Hepatic stellate cell (primary cell): ENCODE data around the gene DIDO1.

Source experiments
- DNase-seq: peaks from one replicate; pipeline ENCODE4 v3.0.0; 2011; ENCODE audit warnings: low spot score

Gene DIDO1

GRCh38 chr20:62950741-62951140 lies 24.4 kb upstream of the DIDO1 start:
- no peak for DNase-seq

GRCh38 chr20:62949962-62950361 lies 23.7 kb upstream of the DIDO1 start:
- DNase-seq: no peak

GRCh38 chr20:62949153-62949821 lies 23.0 kb upstream of the DIDO1 start:
- no peak for DNase-seq

GRCh38 chr20:62947532-62948300 lies 21.4 kb upstream of the DIDO1 start:
- DNase-seq: no peak

GRCh38 chr20:62946918-62947317 lies 20.6 kb upstream of the DIDO1 start:
- no peak for DNase-seq

- DNase-seq: no peak
These were observed 19.6 kb upstream of the DIDO1 start for GRCh38 chr20:62945771-62946339.

- no peak for DNase-seq
These were observed 18.4 kb upstream of the DIDO1 start for GRCh38 chr20:62944746-62945145.

- no peak for DNase-seq
These were observed 17.9 kb upstream of the DIDO1 start for GRCh38 chr20:62944184-62944583.

- no peak for DNase-seq
These were observed 17.1 kb upstream of the DIDO1 start for GRCh38 chr20:62943396-62943795.

- no peak for DNase-seq
These were observed 16.2 kb upstream of the DIDO1 start for GRCh38 chr20:62942456-62942855.

GRCh38 chr20:62941792-62942191 lies 15.5 kb upstream of the DIDO1 start:
- DNase-seq: no peak

- no peak for DNase-seq
These were observed 14.6 kb upstream of the DIDO1 start for GRCh38 chr20:62940875-62941274.

GRCh38 chr20:62938105-62938888 lies 12.0 kb upstream of the DIDO1 start, which contains the start of gene GID8:
Gene GID8, plus strand, starts transcription at chr20:62938147. Its CDS starts 3,356 bp downstream, at chr20:62941503.
- DNase-seq: peak; percentile 68

GRCh38 chr20:62937268-62938104 lies 11.2 kb upstream of the DIDO1 start:
- DNase-seq: peak; percentile 94

GRCh38 chr20:62935968-62936585 lies 9.8 kb upstream of the DIDO1 start:
- DNase-seq: no peak

GRCh38 chr20:62935204-62935967 lies 9.1 kb upstream of the DIDO1 start:
- no peak for DNase-seq

- DNase-seq: no peak
These were observed 7.7 kb upstream of the DIDO1 start for GRCh38 chr20:62933966-62934365.

GRCh38 chr20:62931464-62931863 lies 5.2 kb upstream of the DIDO1 start:
- no peak for DNase-seq

GRCh38 chr20:62929051-62929538 lies 2.8 kb upstream of the DIDO1 start:
- DNase-seq: peak; percentile 80
